Transverse colon (tissue), 4 donors: Measurements from ENCODE around the gene AVP. TPM values are rescaled to one million over a fixed set of nuclear protein-coding genes. Genes with fewer than 3 reads are reported as not detected.
A peak's percentile ranks its signal among the peaks of the same experiment; 100 is the strongest.

Experiments used
- DNase-seq: peaks from one replicate; pipeline ENCODE4 v3.0.0-alpha.2; 2019
- H3K27ac ChIP-seq, 4 donors: fragments of 200-600 bp; sonication (generic); 2 replicates each; pipeline ENCODE4 v1.5.1; 2016 to 2018; ENCODE audit warnings: inconsistent platforms in 4 of 4
- H3K27me3 ChIP-seq: fragments of 200-600 bp; sonication (generic); 2 replicates; pipeline ENCODE4 v1.5.1; 2017; ENCODE audit warnings: inconsistent platforms
- H3K36me3 ChIP-seq, 4 donors: fragments of 200-600 bp; sonication (generic); 2 replicates each; pipeline ENCODE4 v1.5.1; 2017 to 2019; ENCODE audit warnings: inconsistent platforms in 4 of 4
- H3K4me1 ChIP-seq, 4 donors: fragments of 200-600 bp; sonication (generic); 2 replicates each; pipeline ENCODE4 v1.5.1; 2017 to 2020; ENCODE audit warnings: inconsistent platforms in 4 of 4
- H3K4me3 ChIP-seq, 4 donors: fragments of 200-600 bp; sonication (generic); 1 replicate in 1 of 4; 2 replicates in 3 of 4; pipeline versions ENCODE4 v1.5.1 to v1.6.1; 2017 to 2019; ENCODE audit warnings: inconsistent platforms in 4 of 4
- H3K9me3 ChIP-seq, 2 donors: fragments of 200-600 bp; sonication (generic); 2 replicates each; pipeline ENCODE4 v1.5.1; 2017 to 2019; ENCODE audit warnings: inconsistent platforms in 2 of 2
- CTCF ChIP-seq, 5 experiments: fragments of 200-600 bp in 3 of 5; fragments of 450-650 bp in 2 of 5; sonication (generic) in 3 of 5; IDR thresholded peaks; 1 replicate in 2 of 5; 2 replicates in 3 of 5; pipeline ENCODE4 v1.5.1; 2016 to 2017; ENCODE audit warnings: antibody characterized with exemption in 5 of 5, inconsistent platforms in 3 of 5, mild to moderate bottlenecking in 2 of 5, moderate library complexity in 1 of 5
- EP300 ChIP-seq: sonication (generic); formaldehyde crosslinking; IDR thresholded peaks from one replicate; pipeline ENCODE4 v1.6.1; 2017; ENCODE audit warnings: antibody characterized with exemption, low read depth
- POLR2A ChIP-seq: fragments of 450-650 bp; IDR thresholded peaks from one replicate; pipeline ENCODE4 v1.6.1; 2016; ENCODE audit warnings: antibody characterized with exemption, mild to moderate bottlenecking, moderate library complexity
- POLR2AphosphoS5 ChIP-seq, 3 donors: sonication (generic); formaldehyde crosslinking; IDR thresholded peaks; one replicate each; pipeline ENCODE4 v1.6.1; 2016; ENCODE audit warnings: antibody characterized with exemption in 3 of 3
- WGBS, 2 donors: methylation state at CpG; one replicate each; pipeline ENCODE4 v1.1.5; 2018; ENCODE audit warnings: low coverage in 1 of 2; 5-methylcytosine and 5-hydroxymethylcytosine counted together
- in situ Hi-C, 4 donors: fragments of 200-750 bp; cut with MboI; loops; one replicate each; pipeline versions ENCODE4 v1.15.0 to v1.15.1; 2017; ENCODE audit warnings: low sequenced_read_pairs in 3 of 4, low pct_ligation_motif_present in 1 of 4, low pct_unique_long_range_greater_than_20kb in 1 of 4
- intact Hi-C: fragments of 100-400 bp; cut with DNase I; formaldehyde crosslinking; loops from one replicate; pipeline ENCODE4 v1.15.1; 2023; ENCODE audit warnings: low total_unique reads
- total RNA-seq, 4 donors: library from RNA; depleted of rRNA; stranded (reverse); fragments of >200 nt; gene quantifications; one replicate each; pipeline ENCODE4 v1.1.0, GENCODE V29; 2016

Gene AVP
- total RNA-seq, 4 donors from 2014 or later: not detected

- peak overlapping the region; percentile 34 to 44 (median 42) for H3K27ac ChIP-seq
- no peaks in the 10 kb centered on the region for H3K9me3 ChIP-seq
- no peak for DNase-seq
- intact Hi-C loops: no loop called here
- no peaks in the 10 kb centered on the region for H3K27me3 ChIP-seq
- in situ Hi-C loops: no loop called here
- no peak overlapping the region for H3K4me3 ChIP-seq
- 42 to 54% methylated on average over 7 to 10 of the region's 10 CpGs for WGBS, 2 donors
- peaks cover 2 to 21% (median 9%) of the 10 kb centered on the region in 4 donors for H3K4me1 ChIP-seq
- peaks cover 0 to 20% (median 8%) of the 10 kb centered on the region in 4 donors for H3K36me3 ChIP-seq
- no peak for TF ChIP-seq CTCF (IDR thresholded peaks at IDR 0.05)
- no peak for TF ChIP-seq EP300
- TF ChIP-seq POLR2A: no peak
- TF ChIP-seq POLR2AphosphoS5 (IDR thresholded peaks at IDR 0.05): no peak
Measured at GRCh38 chr20:3041854-3042409, 42.6 kb downstream of the AVP start.

GRCh38 chr20:3040086-3040485 is 44.4 kb downstream of the AVP start:
- Histone ChIP-seq H3K4me3 (no peak overlapping the region), H3K27ac (no peak overlapping the region), H3K4me1 (peaks cover 0 to 15% (median 4%) of the 10 kb centered on the region in 4 donors), H3K9me3 (no peaks in the 10 kb centered on the region), H3K36me3 (peaks cover 0 to 38% (median 14%) of the 10 kb centered on the region in 4 donors), H3K27me3 (no peaks in the 10 kb centered on the region)
- in situ Hi-C loops (no loop called here), intact Hi-C loops (no loop called here)
- 90 to 93% methylated on average over 3 to 8 of the region's 8 CpGs for WGBS, 2 donors
- DNase-seq: no peak
- TF ChIP-seq EP300: no peak
- TF ChIP-seq CTCF (IDR thresholded peaks at IDR 0.05): no peak
- no peak for TF ChIP-seq POLR2AphosphoS5 (IDR thresholded peaks at IDR 0.05)
- TF ChIP-seq POLR2A: no peak

GRCh38 chr20:3039426-3039825 is 45.1 kb downstream of the AVP start:
- H3K36me3 ChIP-seq: peaks cover 0 to 41% (median 14%) of the 10 kb centered on the region in 4 donors
- H3K27me3 ChIP-seq: no peaks in the 10 kb centered on the region
- no peak overlapping the region for H3K4me3 ChIP-seq
- H3K9me3 ChIP-seq: no peaks in the 10 kb centered on the region
- no peak overlapping the region for H3K27ac ChIP-seq
- intact Hi-C loops: no loop called here
- 89 to 100% methylated on average over 1 to 4 of the region's 4 CpGs for WGBS, 2 donors
- no peak for TF ChIP-seq POLR2AphosphoS5 (IDR thresholded peaks at IDR 0.05)
- no peak for TF ChIP-seq CTCF (IDR thresholded peaks at IDR 0.05)
- TF ChIP-seq POLR2A: no peak
- TF ChIP-seq EP300: no peak
- H3K4me1 ChIP-seq: peaks cover 0 to 10% (median 2%) of the 10 kb centered on the region in 4 donors
- DNase-seq: no peak
- in situ Hi-C loops: no loop called here

- Histone ChIP-seq H3K4me3 (no peak overlapping the region), H3K27me3 (no peaks in the 10 kb centered on the region), H3K9me3 (no peaks in the 10 kb centered on the region), H3K36me3 (peaks cover 0 to 41% (median 14%) of the 10 kb centered on the region in 4 donors), H3K4me1 (peaks cover 0 to 10% (median 2%) of the 10 kb centered on the region in 4 donors), H3K27ac (no peak overlapping the region)
- intact Hi-C loops (no loop called here), in situ Hi-C loops (no loop called here)
- DNase-seq: no peak
- no peak for TF ChIP-seq POLR2A
- no peak for TF ChIP-seq CTCF (IDR thresholded peaks at IDR 0.05)
- 80 to 82% methylated on average over 1 to 5 of the region's 5 CpGs for WGBS, 2 donors
Measured at GRCh38 chr20:3038454-3038853, 46.1 kb downstream of the AVP start.
